Neural cell (in vitro differentiated cells): ENCODE results near the gene SNCAIP. TPM values are rescaled to one million over a fixed set of nuclear protein-coding genes. Genes with fewer than 3 reads are reported as not detected.

Experiments used
- H2AFZ ChIP-seq: fragments of 200-600, 300-800 bp; sonication (generic), shearing (Covaris generic); 2 replicates; pipeline ENCODE4 v1.6.0; 2014; ENCODE audit warnings: low read depth, mild to moderate bottlenecking, antibody characterized with exemption, low read length, moderate library complexity
- H3F3A ChIP-seq: fragments of 200-600 bp; shearing (Covaris generic); 2 replicates; pipeline ENCODE4 v1.6.1; 2016; ENCODE audit warnings: mild to moderate bottlenecking, moderate library complexity, mixed read lengths, antibody characterized with exemption, low read length; ENCODE audit not compliant: insufficient read depth, poor library complexity, severe bottlenecking
- H3K27ac ChIP-seq: fragments of 200-600, 300-800 bp; sonication (generic), shearing (Covaris generic); 2 replicates; pipeline ENCODE4 v1.5.1; 2014; ENCODE audit warnings: mild to moderate bottlenecking, low read length, moderate library complexity
- H3K27me3 ChIP-seq: fragments of 300-800, 200-600 bp; sonication (generic), shearing (Covaris generic); 2 replicates; pipeline ENCODE4 v1.6.0; 2014; ENCODE audit warnings: mild to moderate bottlenecking, low read depth, low read length, moderate library complexity; ENCODE audit not compliant: insufficient read depth
- H3K36me3 ChIP-seq: fragments of 300-800, 200-600 bp; sonication (generic), shearing (Covaris generic); 2 replicates; pipeline ENCODE4 v1.5.1; 2014; ENCODE audit warnings: mild to moderate bottlenecking, antibody characterized with exemption, low read length, moderate library complexity; ENCODE audit not compliant: insufficient read depth
- H3K4me2 ChIP-seq: fragments of 300-800, 200-600 bp; sonication (generic), shearing (Covaris generic); 2 replicates; pipeline ENCODE4 v1.6.0; 2014; ENCODE audit warnings: mild to moderate bottlenecking, low read length
- H3K4me3 ChIP-seq: fragments of 300-800, 200-600 bp; sonication (generic), shearing (Covaris generic); 2 replicates; pipeline ENCODE4 v1.5.1; 2014; ENCODE audit warnings: mild to moderate bottlenecking, low read length, moderate library complexity
- H3K79me2 ChIP-seq: fragments of 200-600 bp; shearing (Covaris generic); replicated peaks from 2 replicates; pipeline ENCODE4 v1.6.0; 2014; ENCODE audit warnings: mild to moderate bottlenecking, low read length, moderate library complexity; ENCODE audit not compliant: insufficient read depth
- H3K9ac ChIP-seq: fragments of 300-800, 200-600 bp; sonication (generic), shearing (Covaris generic); 2 replicates; pipeline ENCODE4 v1.6.1; 2016; ENCODE audit warnings: mild to moderate bottlenecking, low read length, mixed read lengths
- H3K9me2 ChIP-seq: fragments of 200-600 bp; shearing (Covaris generic); 2 replicates; pipeline ENCODE4 v1.6.1; 2016; ENCODE audit warnings: mild to moderate bottlenecking, low read length, mixed read lengths; ENCODE audit not compliant: insufficient read depth
- H3K9me3 ChIP-seq: fragments of 200-600, 300-800 bp; sonication (generic), shearing (Covaris generic); 2 replicates; pipeline ENCODE4 v1.6.1; 2016; ENCODE audit warnings: mild to moderate bottlenecking, mixed run types, low read length, moderate library complexity, mixed read lengths
- H4K20me1 ChIP-seq: fragments of 200-600 bp; shearing (Covaris generic); 2 replicates; pipeline ENCODE4 v1.6.1; 2016; ENCODE audit warnings: mild to moderate bottlenecking, mixed run types; ENCODE audit not compliant: insufficient read depth
- CTCF ChIP-seq: fragments of 450-650 bp; IDR thresholded peaks from 2 replicates; pipeline ENCODE4 v1.5.1; 2014; ENCODE audit warnings: antibody characterized with exemption, mild to moderate bottlenecking, moderate library complexity; ENCODE audit not compliant: poor library complexity, severe bottlenecking
- EP300 ChIP-seq: fragments of 450-650 bp; conservative IDR thresholded peaks from 2 replicates; pipeline ENCODE4 v1.6.1; 2014; ENCODE audit warnings: antibody characterized with exemption, mild to moderate bottlenecking, moderate library complexity; ENCODE audit not compliant: poor library complexity, severe bottlenecking
- EZH2 ChIP-seq: fragments of 200-600, 300-800 bp; shearing (Covaris generic), sonication (generic); IDR thresholded peaks from 2 replicates; pipeline ENCODE4 v1.6.1; 2014; ENCODE audit warnings: antibody characterized with exemption, low read length, borderline replicate concordance, mild to moderate bottlenecking; ENCODE audit not compliant: insufficient read depth, poor library complexity, severe bottlenecking
- MXI1 ChIP-seq: fragments of 450-650 bp; conservative IDR thresholded peaks from 2 replicates; pipeline ENCODE4 v1.6.1; 2014; ENCODE audit warnings: antibody characterized with exemption, mild to moderate bottlenecking; ENCODE audit not compliant: poor library complexity, severe bottlenecking
- POLR2AphosphoS5 ChIP-seq: IDR thresholded peaks from 2 replicates; pipeline ENCODE4 v1.6.1; 2012
- RAD21 ChIP-seq: fragments of 450-650 bp; conservative IDR thresholded peaks from 2 replicates; pipeline ENCODE4 v1.6.1; 2014; ENCODE audit warnings: antibody characterized with exemption, mild to moderate bottlenecking, moderate library complexity
- REST ChIP-seq: IDR thresholded peaks from 2 replicates; pipeline ENCODE4 v1.6.1; 2012; ENCODE audit warnings: borderline replicate concordance
- SMC3 ChIP-seq: fragments of 450-650 bp; conservative IDR thresholded peaks from 2 replicates; pipeline ENCODE4 v1.6.1; 2014; ENCODE audit warnings: antibody characterized with exemption, mild to moderate bottlenecking, moderate library complexity; ENCODE audit not compliant: poor library complexity
- TAF1 ChIP-seq: IDR thresholded peaks from 2 replicates; pipeline ENCODE4 v1.6.1; 2012; ENCODE audit warnings: low read depth
- polyA plus RNA-seq: library from polyadenylated mRNA; depleted of rRNA; stranded (reverse); fragments of >200 nt; gene quantifications from 2 replicates; pipeline ENCODE4 v1.2.3, GENCODE V29; 2014

SNCAIP gene
- polyA plus RNA-seq, 1 donor from 2014 or later, result 25.6 TPM

GRCh38 chr5:122454541-122454940 lies 142.5 kb downstream of the SNCAIP start:
- H3K9ac ChIP-seq, result no peak overlapping the region
- no peaks in the 10 kb centered on the region for H3K9me2 ChIP-seq
- no peak overlapping the region for H2AFZ ChIP-seq
- no peaks in the 10 kb centered on the region for H3F3A ChIP-seq
- TF ChIP-seq SMC3, result no peak
- TF ChIP-seq EP300, result no peak
- no peak for TF ChIP-seq REST
- no peak for TF ChIP-seq POLR2AphosphoS5
- no peak for TF ChIP-seq MXI1
- no peak for TF ChIP-seq TAF1
- TF ChIP-seq EZH2, result no peak
- no peak for TF ChIP-seq CTCF
- TF ChIP-seq RAD21, result no peak
- peaks cover 16% of the 10 kb centered on the region for H3K36me3 ChIP-seq
- no peaks in the 10 kb centered on the region for H3K27me3 ChIP-seq
- H4K20me1 ChIP-seq, result no peaks in the 10 kb centered on the region
- H3K27ac ChIP-seq, result no peak overlapping the region
- H3K4me2 ChIP-seq, result no peak overlapping the region
- no peak overlapping the region for H3K4me3 ChIP-seq
- no peaks in the 10 kb centered on the region for H3K9me3 ChIP-seq
- no peaks in the 10 kb centered on the region for H3K79me2 ChIP-seq

- no peaks in the 10 kb centered on the region for H3K9me3 ChIP-seq
Observed at GRCh38 chr5:122455939-122456338, 143.9 kb downstream of the SNCAIP start.

More at GRCh38 chr5:122455939-122456338, 143.9 kb downstream of the SNCAIP start:
- TF ChIP-seq REST (no peak), POLR2AphosphoS5 (no peak)
- Histone ChIP-seq H4K20me1 (no peaks in the 10 kb centered on the region), H2AFZ (no peak overlapping the region), H3F3A (no peaks in the 10 kb centered on the region), H3K27ac (no peak overlapping the region), H3K4me2 (no peak overlapping the region), H3K36me3 (peaks cover 16% of the 10 kb centered on the region), H3K9me2 (no peaks in the 10 kb centered on the region), H3K4me3 (no peak overlapping the region), H3K27me3 (no peaks in the 10 kb centered on the region), H3K79me2 (no peaks in the 10 kb centered on the region), H3K9ac (no peak overlapping the region)
